ENCODE data around the gene MAB21L4.

The MAB21L4 gene

GRCh38 chr2:240921311-240921994 is 25.5 kb upstream of the MAB21L4 start:
- DNase-seq (ENCODE audit: low read depth, low spot score): peak; percentile 86
- H3K4me3 ChIP-seq (ENCODE audit: low read depth, low read length): no peak overlapping the region
- POLR2A ChIA-PET: interaction anchor here (0.7 kb wide), 1 partner anchor 11 kb away, joined by 3 read pairs; no protein-coding TSS in a partner anchor
- CTCF ChIA-PET: interaction anchor here (1.1 to 3.5 kb wide), 3 partner anchors 8 to 156 kb away, joined by 3 to 21 read pairs (median 8); no protein-coding TSS in a partner anchor
- TF ChIP-seq CTCF (IDR thresholded peaks at IDR 0.05; ENCODE audit: insufficient read depth, low read length, missing control alignments): no peak

- no peak for TF ChIP-seq CTCF (IDR thresholded peaks at IDR 0.05; ENCODE audit: insufficient read depth, low read length, missing control alignments)
- ChIA-PET CTCF (interaction anchor here (1.1 to 3.5 kb wide), 3 partner anchors 8 to 157 kb away, joined by 3 to 21 read pairs (median 8); no protein-coding TSS in a partner anchor), POLR2A (interaction anchor here (0.7 kb wide), 1 partner anchor 11 kb away, joined by 3 read pairs; no protein-coding TSS in a partner anchor)
- H3K4me3 ChIP-seq (ENCODE audit: low read depth, low read length): no peak overlapping the region
- no peak for DNase-seq (ENCODE audit: low read depth, low spot score)
Measured at GRCh38 chr2:240920783-240921231, 24.9 kb upstream of the MAB21L4 start.

GRCh38 chr2:240919786-240920782 is 24.1 kb upstream of the MAB21L4 start:
- ChIA-PET POLR2A (no interaction called here), CTCF (interaction anchor here (1.1 to 3.5 kb wide), 3 partner anchors 7 to 158 kb away, joined by 3 to 21 read pairs (median 8); no protein-coding TSS in a partner anchor)
- DNase-seq (ENCODE audit: low read depth, low spot score): no peak
- TF ChIP-seq CTCF (IDR thresholded peaks at IDR 0.05; ENCODE audit: insufficient read depth, low read length, missing control alignments): no peak
- H3K4me3 ChIP-seq (ENCODE audit: low read depth, low read length): no peak overlapping the region

- H3K4me3 ChIP-seq (ENCODE audit: low read depth, low read length): no peak overlapping the region
- no peak for TF ChIP-seq CTCF (IDR thresholded peaks at IDR 0.05; ENCODE audit: insufficient read depth, low read length, missing control alignments)
- DNase-seq (ENCODE audit: low read depth, low spot score): no peak
- ChIA-PET CTCF (no interaction called here), POLR2A (no interaction called here)
Measured at GRCh38 chr2:240919161-240919781, 23.3 kb upstream of the MAB21L4 start.

- CTCF ChIA-PET: no interaction called here
- POLR2A ChIA-PET: no interaction called here
- no peak for TF ChIP-seq CTCF (IDR thresholded peaks at IDR 0.05; ENCODE audit: insufficient read depth, low read length, missing control alignments)
- no peak overlapping the region for H3K4me3 ChIP-seq (ENCODE audit: low read depth, low read length)
- no peak for DNase-seq (ENCODE audit: low read depth, low spot score)
Measured at GRCh38 chr2:240918258-240919091, 22.5 kb upstream of the MAB21L4 start.
